HCT116 (cell line): ENCODE data around the gene RAP1GAP2.

Experiments
- ATF3 ChIP-seq: IDR thresholded peaks from 2 replicates; pipeline ENCODE4 v1.6.1; 2012
- CTCF ChIP-seq, 3 experiments: fragments of 200-600 bp in 1 of 3; sonication (generic) in 1 of 3; IDR thresholded peaks in 2 of 3; conservative IDR thresholded peaks in 1 of 3; 2 replicates each; pipeline ENCODE4 v1.5.1; 2012 to 2017; ENCODE audit warnings: low read depth in 2 of 3, low read length in 2 of 3, antibody characterized with exemption in 1 of 3, borderline replicate concordance in 1 of 3, control low read depth in 1 of 3, mild to moderate bottlenecking in 1 of 3, mixed read lengths in 1 of 3, mixed run types in 1 of 3, moderate library complexity in 1 of 3; ENCODE audit not compliant: insufficient read depth in 1 of 3
- EZH2 ChIP-seq: fragments of 200-600 bp; sonication (generic); IDR thresholded peaks from 2 replicates; pipeline ENCODE4 v1.6.1; 2017; ENCODE audit warnings: antibody characterized with exemption, mixed run types
- EZH2phosphoT487 ChIP-seq: fragments of 200-600 bp; IDR thresholded peaks from 2 replicates; pipeline ENCODE4 v1.6.1; 2018; ENCODE audit warnings: antibody characterized with exemption, borderline replicate concordance
- MAX ChIP-seq: IDR thresholded peaks from 2 replicates; pipeline ENCODE4 v1.6.1; 2012
- POLR2A ChIP-seq: IDR thresholded peaks from 2 replicates; pipeline ENCODE4 v1.7.0; 2011; ENCODE audit warnings: borderline replicate concordance; ENCODE audit not compliant: insufficient read depth, insufficient read length; ENCODE audit errors: extremely low read depth
- POLR2AphosphoS5 ChIP-seq: IDR thresholded peaks from 2 replicates; pipeline ENCODE4 v1.6.1; 2011; ENCODE audit warnings: mild to moderate bottlenecking, low read depth, low read length, moderate library complexity
- RAD21 ChIP-seq: IDR thresholded peaks from 2 replicates; pipeline ENCODE4 v1.6.1; 2012; ENCODE audit warnings: low read depth, mild to moderate bottlenecking
- REST ChIP-seq: IDR thresholded peaks from 2 replicates; pipeline ENCODE4 v1.6.1; 2012; ENCODE audit warnings: low read depth
- SRF ChIP-seq: IDR thresholded peaks from 2 replicates; pipeline ENCODE4 v1.6.1; 2012; ENCODE audit warnings: low read depth
- TCF7L2 ChIP-seq: IDR thresholded peaks from 2 replicates; pipeline ENCODE4 v1.7.0; 2011; ENCODE audit warnings: borderline replicate concordance, inconsistent platforms; ENCODE audit not compliant: insufficient read depth, insufficient read length; ENCODE audit errors: extremely low read depth
- YY1 ChIP-seq: IDR thresholded peaks from 2 replicates; pipeline ENCODE4 v1.6.1; 2011; ENCODE audit warnings: low read length, low read depth, moderate library complexity, mild to moderate bottlenecking; ENCODE audit not compliant: insufficient replicate concordance; ENCODE audit errors: extremely low read depth
- ZFX ChIP-seq: fragments of 450-650 bp; IDR thresholded peaks from 2 replicates; pipeline ENCODE4 v1.6.1; 2017
- ZNF274 ChIP-seq: fragments of 200-500 bp; sonication (Bioruptor generic); IDR thresholded peaks from 2 replicates; pipeline ENCODE4 v1.6.1; 2014; ENCODE audit warnings: mild to moderate bottlenecking, low read depth, low read length, inconsistent platforms

DNA sequence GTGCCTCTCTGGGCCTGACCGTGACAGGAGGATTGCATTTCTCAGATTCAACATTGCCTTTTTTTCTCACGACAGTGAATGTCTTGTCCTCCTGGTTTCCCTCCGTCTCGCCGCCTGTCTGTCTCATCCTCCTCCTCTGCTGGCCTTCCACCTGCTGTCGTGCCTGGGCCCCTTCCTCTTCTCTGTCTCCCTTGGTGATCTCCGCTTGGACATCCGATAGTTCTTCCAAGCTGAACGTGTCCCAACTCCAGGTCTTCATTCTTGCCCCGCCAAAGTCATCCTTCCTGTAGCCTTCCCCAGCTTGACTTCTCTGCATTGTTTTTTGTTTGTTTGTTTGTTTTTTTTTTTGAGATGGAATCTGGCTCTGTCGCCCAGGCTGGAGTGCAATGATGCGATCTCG lies 79.4 kb downstream of the RAP1GAP2 start:
- TF ChIP-seq POLR2AphosphoS5 (no peak), CTCF (IDR thresholded peaks at IDR 0.05 in 2 of 3, conservative IDR thresholded peaks at IDR 0.05 in 1 of 3; ENCODE audit: borderline replicate concordance in 1 of 3, insufficient read depth in 1 of 3, low read depth in 2 of 3, low read length in 2 of 3) (no peak), EZH2 (no peak), SRF (no peak), YY1 (no peak), ZNF274 (no peak), EZH2phosphoT487 (no peak), ATF3 (no peak), MAX (no peak), TCF7L2 (no peak), RAD21 (no peak), REST (no peak), POLR2A (no peak), ZFX (no peak)
